DMS 273 (cell line): ENCODE measurements around the gene MOSPD3.

ENCODE experiments used
- DNase-seq: peaks from one replicate; lab custom pipeline; 2025; ENCODE audit not compliant: unreplicated experiment; lab: John Stamatoyannopoulos, UW

The MOSPD3 gene

GRCh38 chr7:100575206-100575631 lies 37.1 kb upstream of the MOSPD3 start:
- no peak for DNase-seq

GRCh38 chr7:100575746-100576383 lies 36.5 kb upstream of the MOSPD3 start:
- no peak for DNase-seq

DNA sequence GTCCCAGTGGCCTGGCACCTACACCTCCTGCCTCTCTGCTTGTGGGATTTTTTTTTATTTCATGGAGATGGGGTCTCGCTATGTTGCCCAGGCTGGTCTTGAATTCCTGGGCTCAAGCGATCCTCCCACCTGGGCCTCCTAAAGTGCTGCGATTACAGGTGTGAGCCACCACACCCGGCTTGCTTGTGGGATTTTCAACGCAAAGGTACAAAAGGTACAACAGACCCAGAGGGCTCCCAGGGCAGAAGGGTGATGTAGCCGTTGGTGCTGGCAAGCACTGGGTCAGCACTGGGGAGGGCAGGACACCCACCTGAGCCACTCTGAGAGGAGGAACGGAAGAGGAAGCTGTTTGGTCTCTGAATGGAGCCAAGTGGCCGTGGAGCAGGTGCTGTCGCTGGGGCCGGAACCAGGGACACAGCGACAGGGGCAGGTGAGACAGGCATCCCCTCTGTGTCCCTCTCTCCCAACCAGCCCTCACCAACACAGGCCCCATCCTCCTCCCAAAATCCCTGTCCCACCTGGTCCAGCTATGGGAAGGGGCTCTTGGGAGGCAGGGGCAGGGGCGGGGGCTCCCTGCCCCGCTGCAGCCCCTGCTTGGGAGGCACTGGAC lies 35.9 kb upstream of the MOSPD3 start:
- no peak for DNase-seq

GRCh38 chr7:100577103-100577502 lies 35.2 kb upstream of the MOSPD3 start:
- no peak for DNase-seq

DNA sequence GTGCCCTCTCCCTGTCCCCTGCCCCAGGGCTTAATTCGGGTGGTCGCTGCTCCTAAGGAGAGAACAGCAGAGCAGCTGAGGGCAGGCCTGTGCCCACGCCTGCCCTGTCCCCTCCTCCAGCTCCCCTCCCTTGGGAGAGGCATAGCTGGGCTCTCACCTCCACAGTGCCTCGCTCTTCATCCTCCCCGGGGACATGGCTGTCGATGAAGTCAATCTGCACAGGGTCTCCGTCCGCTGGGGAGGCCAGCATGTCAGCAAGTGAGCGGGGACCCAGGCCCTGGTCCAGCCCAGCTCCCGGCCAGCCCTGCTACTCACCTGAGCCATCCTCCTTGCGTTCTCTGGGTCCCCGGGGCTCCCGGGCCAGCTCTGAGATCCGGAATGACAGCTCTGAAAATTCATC lies 34.8 kb upstream of the MOSPD3 start:
- no peak for DNase-seq

GRCh38 chr7:100578246-100579183 lies 33.8 kb upstream of the MOSPD3 start:
- no peak for DNase-seq

- DNase-seq = no peak
These were observed 31.7 kb upstream of the MOSPD3 start for GRCh38 chr7:100580466-100581283.

GRCh38 chr7:100582041-100582579 lies 30.2 kb upstream of the MOSPD3 start:
- no peak for DNase-seq

DNA sequence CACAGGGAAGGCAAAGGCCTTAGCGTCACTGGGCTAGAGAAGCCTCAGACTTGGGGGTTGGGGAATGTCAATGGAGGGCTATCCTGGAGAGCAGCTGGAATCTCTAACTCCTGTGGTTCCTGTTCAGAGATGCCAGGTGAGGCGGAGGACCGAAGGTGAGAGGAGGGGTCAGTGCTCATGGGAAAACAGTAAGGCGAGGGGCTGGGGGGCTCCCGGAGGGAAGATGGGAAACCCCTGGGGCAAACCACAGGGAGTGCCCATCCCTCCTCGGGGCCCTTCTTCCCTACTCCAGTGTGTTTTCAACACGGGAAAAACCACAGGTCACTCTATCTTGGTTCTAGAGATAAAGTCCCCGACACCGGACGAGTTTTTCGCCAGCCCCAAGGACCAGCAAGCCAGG lies 29.7 kb upstream of the MOSPD3 start:
- DNase-seq = no peak

DNA sequence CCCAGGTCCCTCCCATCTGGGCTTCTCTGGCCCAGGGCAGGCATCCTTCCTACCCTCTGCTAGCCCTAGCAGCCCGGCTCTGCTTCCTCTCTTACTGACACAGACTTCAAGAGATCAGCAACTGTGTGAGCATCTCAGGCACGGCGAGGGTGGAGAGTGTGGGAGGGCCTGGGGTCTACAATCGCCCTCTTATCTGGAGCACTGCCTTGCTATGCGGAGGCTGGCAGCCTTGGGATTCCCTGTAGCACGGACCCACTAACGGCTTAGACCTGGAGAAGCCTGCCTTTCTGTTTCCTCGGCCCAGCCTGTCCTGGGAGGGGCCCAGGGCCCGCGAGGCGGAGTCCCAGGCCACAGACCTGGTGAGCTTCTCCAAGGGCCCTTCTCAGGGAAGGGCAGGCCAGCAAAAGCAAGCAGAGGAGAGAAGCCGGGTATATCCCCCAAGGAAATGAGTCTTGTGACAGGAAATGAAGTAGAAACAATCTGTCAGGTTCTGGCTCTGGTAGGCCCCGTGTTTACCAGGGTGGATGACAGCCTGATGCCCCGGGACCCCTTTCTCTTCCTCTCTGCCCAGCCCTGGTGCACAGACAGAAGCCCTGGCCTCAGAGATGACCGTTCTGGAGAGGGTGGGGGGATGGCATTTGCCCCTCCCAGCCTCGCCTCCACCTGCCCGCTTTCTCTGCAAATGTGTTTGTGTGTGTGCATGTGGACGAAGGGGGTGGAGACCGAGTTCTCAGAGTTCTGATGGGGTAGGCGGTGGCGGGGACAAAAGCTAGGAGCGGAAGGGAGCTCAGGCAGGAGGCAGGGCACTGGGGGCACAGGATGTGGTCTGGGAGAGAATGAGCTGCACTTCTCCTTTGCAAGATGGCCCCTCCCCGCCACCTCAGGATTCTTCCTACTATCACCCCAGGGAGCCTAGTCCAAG lies 28.9 kb upstream of the MOSPD3 start:
- DNase-seq = no peak

DNA sequence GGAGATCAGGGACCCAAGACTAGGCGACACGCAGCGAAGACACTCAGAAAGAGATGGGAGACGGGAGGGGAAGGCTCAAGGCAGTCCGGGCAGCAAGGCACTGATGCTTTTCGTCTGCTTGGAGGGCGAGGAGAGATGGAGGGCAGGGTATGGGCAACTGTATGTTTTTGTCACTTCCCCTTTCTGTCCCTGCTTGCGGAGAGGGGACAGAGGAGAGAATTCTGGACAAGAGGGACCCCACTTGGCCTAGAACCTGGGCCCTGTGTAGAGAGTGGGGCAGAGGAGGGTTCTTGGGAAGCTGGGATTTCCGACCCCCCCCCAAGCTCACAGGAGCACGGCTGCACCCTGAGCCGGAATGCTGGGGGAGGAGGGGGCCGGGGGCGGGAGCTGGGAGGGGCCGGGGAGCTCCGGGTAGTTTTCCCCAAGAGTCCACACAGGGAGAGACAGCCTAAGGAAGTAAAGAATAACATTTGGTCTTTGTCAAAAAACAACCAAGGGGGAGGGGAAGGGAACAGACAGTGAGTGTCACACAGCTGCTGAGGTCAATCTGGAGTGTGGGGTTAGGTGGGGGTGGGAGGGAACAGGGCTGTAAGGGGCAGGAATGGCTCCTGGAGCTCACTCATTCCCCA lies 28.2 kb upstream of the MOSPD3 start:
- DNase-seq = peak; percentile 52

DNA sequence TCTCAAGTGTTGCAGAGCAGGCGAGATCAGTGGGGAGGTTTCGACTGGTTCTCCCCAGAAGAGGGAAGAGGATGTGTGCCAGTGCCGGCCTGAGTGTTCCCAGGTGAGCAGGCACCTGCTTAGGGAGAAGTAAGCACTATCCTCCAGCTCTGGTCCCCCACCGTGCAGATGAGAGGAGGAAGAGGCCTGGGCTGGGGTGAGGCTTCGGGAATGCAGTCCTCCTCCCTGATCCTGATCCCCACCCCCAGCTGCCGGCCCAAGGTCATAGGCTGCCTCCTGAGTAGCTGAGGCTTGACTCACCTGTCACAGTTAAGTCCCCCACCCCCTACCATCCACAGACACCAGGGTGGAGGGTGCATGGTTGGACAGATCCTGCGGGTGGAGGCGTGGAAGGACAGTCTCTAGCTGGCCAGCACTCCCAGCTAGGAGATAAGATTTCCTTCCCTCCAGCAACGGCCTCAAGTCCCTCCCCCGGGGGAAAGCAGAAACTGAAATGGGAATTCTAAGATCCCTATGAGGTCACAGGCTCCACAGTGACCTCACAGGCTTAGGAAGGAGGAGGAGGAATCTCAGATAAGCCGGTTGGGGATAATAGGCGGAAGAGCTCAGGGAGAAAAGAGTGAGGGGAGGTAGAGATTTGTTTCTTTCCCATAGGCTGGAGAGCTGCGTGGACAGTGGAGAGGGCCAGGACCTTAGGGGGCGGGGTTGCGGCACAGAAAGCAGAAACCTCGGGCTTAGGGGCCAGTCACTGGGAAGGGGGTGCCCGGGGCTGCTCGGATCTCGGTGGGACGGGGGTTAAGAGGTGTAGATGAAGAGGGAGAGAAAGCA lies 27.4 kb upstream of the MOSPD3 start:
- peak; percentile 70 for DNase-seq

DNA sequence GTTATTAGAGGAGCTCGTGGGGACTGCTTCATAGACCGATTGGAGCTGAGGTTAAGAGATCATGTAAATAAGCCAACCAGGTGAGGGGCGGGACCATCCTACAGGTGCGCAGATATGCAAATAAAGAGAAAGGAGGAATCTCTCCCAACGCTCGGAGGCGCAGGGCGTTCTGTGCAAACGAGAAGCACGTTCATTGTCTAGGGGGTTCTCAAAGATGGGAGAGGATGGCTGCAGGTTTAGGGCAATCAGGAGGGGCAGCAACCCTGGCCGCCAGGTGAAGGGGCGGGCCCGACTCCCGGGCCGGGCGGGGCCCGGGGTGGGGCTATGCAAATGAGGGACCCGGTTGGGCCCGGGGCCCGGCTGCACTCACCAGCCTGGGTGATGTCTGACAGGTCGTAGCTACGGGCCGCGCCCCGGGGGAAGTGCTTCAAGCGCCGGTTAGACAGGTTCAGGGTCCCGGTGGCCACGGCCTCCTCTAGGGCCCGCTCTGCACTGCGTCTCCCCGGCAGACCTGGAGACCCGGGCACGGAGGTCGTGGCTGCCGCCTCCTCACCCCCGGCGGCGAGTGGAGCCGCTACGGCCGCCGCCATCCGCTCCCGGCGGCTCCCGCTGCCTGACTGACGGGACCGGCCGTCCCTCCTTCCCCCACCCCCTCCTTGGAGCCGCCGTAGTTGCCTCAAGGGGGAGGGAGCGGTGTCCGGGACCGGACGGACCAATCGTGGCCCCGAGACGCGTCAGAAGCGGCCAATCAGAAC lies 26.7 kb upstream of the MOSPD3 start, which contains the start of gene LRCH4:
TSS of gene LRCH4 (minus strand) at position 619 of the 755 bp plus-strand sequence. CDS start at position 590, 29 bp downstream.
- DNase-seq = peak; percentile 83

- peak; percentile 100 for DNase-seq
These were observed 25.9 kb upstream of the MOSPD3 start, which contains the start of gene FBXO24 for GRCh38 chr7:100586266-100587025. Gene FBXO24 (plus strand): TSS chr7:100586328. CDS start chr7:100586626, 298 bp downstream.

DNA sequence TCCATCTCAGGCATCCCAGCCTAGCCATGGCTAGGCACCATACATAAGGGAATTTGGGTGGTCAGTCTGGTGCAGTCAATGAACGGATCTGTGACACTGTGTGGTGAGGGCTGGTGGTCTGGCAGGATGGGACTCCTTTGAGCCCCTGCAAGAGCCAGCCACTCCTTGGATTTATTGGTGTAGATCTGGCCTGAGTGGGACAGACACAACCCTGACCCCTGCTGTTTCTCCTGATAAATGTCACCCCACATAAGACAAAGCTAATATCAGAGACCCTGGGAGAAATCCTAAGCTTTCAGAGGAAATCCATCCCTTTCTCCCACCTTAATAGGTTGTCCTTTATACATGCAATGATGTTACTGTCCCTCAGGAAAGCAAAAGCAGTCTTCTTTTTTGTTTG lies 23.9 kb upstream of the MOSPD3 start:
- peak; percentile 50 for DNase-seq

DNA sequence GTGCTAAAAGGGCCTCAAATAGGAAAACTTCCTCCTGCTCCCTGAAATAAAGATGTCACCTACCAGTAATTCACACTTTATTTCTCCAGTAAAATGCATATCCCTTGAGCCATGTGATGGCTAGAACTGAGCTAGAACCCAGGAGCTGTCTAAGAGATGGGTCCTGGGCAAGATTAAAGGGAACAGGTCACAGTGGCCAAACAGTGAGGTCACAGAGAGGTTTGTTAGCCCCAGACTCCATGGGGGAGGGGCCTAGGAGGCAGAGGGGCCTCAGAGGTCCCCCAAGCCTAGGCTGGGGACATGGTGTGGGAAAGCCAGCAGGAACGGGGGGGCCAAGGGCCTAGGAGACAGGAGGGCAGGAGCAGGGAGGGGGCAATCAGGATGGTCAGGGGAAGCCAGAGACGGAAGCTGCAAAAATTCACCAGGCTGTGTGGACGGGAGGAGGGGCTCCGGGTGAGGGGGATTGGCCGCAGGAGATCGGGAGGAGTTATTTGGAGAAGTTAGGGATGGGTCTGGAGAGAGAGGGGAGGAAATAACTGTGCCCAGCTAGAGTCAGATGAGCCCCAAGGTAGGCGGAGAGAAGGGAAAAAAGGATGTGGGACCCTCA lies 22.9 kb upstream of the MOSPD3 start:
- no peak for DNase-seq
